ENCODE results near the gene ZNF808. TPM values are rescaled to one million over a fixed set of nuclear protein-coding genes. Genes with fewer than 3 reads are reported as not detected.

The ZNF808 gene
- total and polyA plus RNA-seq, 2 of the 13 experiments (the other 11 are each of a cell fraction or from before 2014, with no cell fraction given), result 3.0 to 7.4 TPM

DNA sequence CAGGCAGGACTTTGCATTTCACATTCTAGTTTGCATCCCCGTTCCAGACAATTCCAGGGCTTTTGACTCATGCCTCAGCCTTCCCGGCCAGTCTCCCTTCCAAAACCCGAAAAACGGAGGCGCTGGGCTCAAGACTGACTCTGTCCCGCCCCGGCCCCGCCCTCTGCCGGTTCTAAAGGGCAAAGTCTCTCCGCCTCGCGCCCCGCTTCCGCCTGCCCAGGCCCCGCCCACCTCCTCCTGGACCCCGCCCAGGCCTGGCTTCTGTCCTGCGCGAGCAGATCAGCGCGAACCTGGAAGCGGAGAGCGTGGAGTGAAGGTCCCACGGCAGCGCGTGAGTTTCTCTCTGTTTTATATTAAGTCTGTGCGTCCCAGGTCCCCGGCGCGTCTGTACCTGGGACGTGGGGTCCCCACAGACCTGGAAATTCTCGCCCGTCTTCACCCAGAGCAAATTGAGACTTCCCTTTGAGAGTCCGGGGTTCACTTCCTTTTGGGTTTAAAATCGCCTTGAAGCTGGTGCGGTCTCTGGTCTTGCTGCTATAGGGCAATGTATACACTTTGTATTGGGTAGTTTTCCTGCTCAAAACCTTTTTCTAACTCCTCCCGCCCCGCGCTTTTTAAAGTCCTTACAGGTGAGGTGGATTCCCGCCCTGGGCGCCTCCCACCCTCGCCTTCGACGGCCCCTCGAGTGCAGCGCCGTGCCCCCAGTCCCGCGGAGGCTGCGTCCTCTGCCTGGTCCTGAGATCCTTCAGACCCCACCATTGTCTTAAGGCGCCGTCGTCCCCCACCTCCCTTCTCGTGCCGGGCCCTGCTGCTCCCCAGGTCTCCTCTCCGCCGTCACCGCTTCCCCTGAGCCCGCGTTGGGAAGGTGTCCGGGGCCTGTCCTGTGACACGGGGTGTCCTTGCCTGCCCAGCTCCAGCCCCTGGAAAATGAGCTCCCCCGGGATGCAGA is 73.8 kb downstream of the ZNF808 start:
- FAIRE-seq, result no peak
- peak; percentile 74 for DNase-seq (ENCODE audit: low spot score)
- H2AFZ ChIP-seq (ENCODE audit: low read length), result no peak overlapping the region
- TSS peak; percentile 73 for BruUV-seq (replicated peaks)
- peak overlapping the region; percentile 41 to 73 (median 71); a peak in 5 of 6 replicates for H3K4me3 ChIP-seq (replicated peaks in 1 of 3; ENCODE audit: insufficient read depth in 1 of 3, low read depth in 2 of 3, low read length in 3 of 3)
- no peaks in the 10 kb centered on the region for H3K27me3 ChIP-seq (ENCODE audit: control insufficient read depth in 1 of 2, insufficient read depth in 2 of 2, low read length in 2 of 2)
- ChIA-PET POLR2A (interaction anchor here (0.8 kb wide), 1 partner anchor 87 kb away, joined by 3 read pairs; no protein-coding TSS in a partner anchor), CTCF (ENCODE audit: low intra/inter-chr PET ratio, low total read pairs) (no interaction called here)
- peak overlapping the region; percentile 82 for H3K27ac ChIP-seq (ENCODE audit: extremely low read length, insufficient read depth, low read length)
- peaks cover 45% of the 10 kb centered on the region for H3K9me3 ChIP-seq (ENCODE audit: low read length)
- H3K4me2 ChIP-seq (ENCODE audit: low read depth, low read length), result peak overlapping the region; percentile 74
- peak overlapping the region; percentile 73 for H3K9ac ChIP-seq (ENCODE audit: insufficient read depth, low read depth, low read length)
- WGBS (ENCODE audit: low lambda C conversion rate), result 39% methylated on average over 58 of the region's 62 CpGs
- no peaks in the 10 kb centered on the region for H4K20me1 ChIP-seq (ENCODE audit: insufficient read depth, low read length)
- in situ Hi-C loops (cut with HindIII; ENCODE audit: extremely low pct_ligation_motif_present, low pct_unique_long_range_greater_than_20kb), result no loop called here
- intact Hi-C loops (cut with micrococcal nuclease; ENCODE audit: unreplicated experiment), result loop anchor here (2.0 kb wide), 1 partner anchor 28 kb away; no protein-coding TSS in a partner anchor
- H3K79me2 ChIP-seq (ENCODE audit: insufficient read depth, low read length), result peaks cover 9% of the 10 kb centered on the region
- H3K36me3 ChIP-seq (replicated peaks in 1 of 2; ENCODE audit: control insufficient read depth in 1 of 2, insufficient read depth in 2 of 2, low read length in 2 of 2), result no peaks in the 10 kb centered on the region; a peak in 1 of 5 replicates
- ATAC-seq, result peak; percentile 95
- H3K4me1 ChIP-seq (ENCODE audit: insufficient read depth, low read length), result peaks cover 17% of the 10 kb centered on the region
- TF ChIP-seq ASH2L (IDR thresholded peaks at IDR 0.05; ENCODE audit: insufficient read length, low read depth, low read length) (peak; percentile 55), ZBTB2 (CRISPR knock-in tag; IDR thresholded peaks at IDR 0.05; ENCODE audit: low read depth) (peak; percentile 34; the same call in 1 of the 2 replicates), POLR2G (IDR thresholded peaks at IDR 0.05; ENCODE audit: low read depth, low read length) (peak; percentile 62), ELF1 (CRISPR knock-in tag; IDR thresholded peaks at IDR 0.05) (peak; percentile 84), MIER3 (CRISPR knock-in tag; IDR thresholded peaks at IDR 0.05; ENCODE audit: borderline replicate concordance) (0 out of 2 replicates have a peak, but pooled peaks have one; percentile 16), ZNF780A (CRISPR knock-in tag; IDR thresholded peaks at IDR 0.05) (no peak), SNAPC5 (CRISPR knock-in tag; IDR thresholded peaks at IDR 0.05; ENCODE audit: borderline replicate concordance) (no peak), HNF4A (CRISPR knock-in tag; IDR thresholded peaks at IDR 0.05) (peak; percentile 54), POLR2A (IDR thresholded peaks at IDR 0.05; ENCODE audit: insufficient read depth in 1 of 2, low read depth in 2 of 2, low read length in 2 of 2) (peak; percentile 64 to 68), LCORL (IDR thresholded peaks at IDR 0.05) (no peak), LCORL (CRISPR knock-in tag; IDR thresholded peaks at IDR 0.05) (peak; percentile 62; the same call in 1 of the 2 replicates), ZNF468 (CRISPR knock-in tag; IDR thresholded peaks at IDR 0.05) (no peak), NAIF1 (CRISPR knock-in tag; IDR thresholded peaks at IDR 0.05; ENCODE audit: borderline replicate concordance) (0 out of 2 replicates have a peak, but pooled peaks have one; percentile 48), ZNF605 (CRISPR knock-in tag; IDR thresholded peaks at IDR 0.05) (peak; percentile 59; the same call in 1 of the 2 replicates)
- TF ChIP-seq, protein P1, sequence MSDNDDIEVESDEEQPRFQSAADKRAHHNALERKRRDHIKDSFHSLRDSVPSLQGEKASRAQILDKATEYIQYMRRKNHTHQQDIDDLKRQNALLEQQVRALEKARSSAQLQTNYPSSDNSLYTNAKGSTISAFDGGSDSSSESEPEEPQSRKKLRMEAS (IDR thresholded peaks at IDR 0.05), result peak; percentile 32; the same call in 1 of the 2 replicates
- TF ChIP-seq, protein P2, sequence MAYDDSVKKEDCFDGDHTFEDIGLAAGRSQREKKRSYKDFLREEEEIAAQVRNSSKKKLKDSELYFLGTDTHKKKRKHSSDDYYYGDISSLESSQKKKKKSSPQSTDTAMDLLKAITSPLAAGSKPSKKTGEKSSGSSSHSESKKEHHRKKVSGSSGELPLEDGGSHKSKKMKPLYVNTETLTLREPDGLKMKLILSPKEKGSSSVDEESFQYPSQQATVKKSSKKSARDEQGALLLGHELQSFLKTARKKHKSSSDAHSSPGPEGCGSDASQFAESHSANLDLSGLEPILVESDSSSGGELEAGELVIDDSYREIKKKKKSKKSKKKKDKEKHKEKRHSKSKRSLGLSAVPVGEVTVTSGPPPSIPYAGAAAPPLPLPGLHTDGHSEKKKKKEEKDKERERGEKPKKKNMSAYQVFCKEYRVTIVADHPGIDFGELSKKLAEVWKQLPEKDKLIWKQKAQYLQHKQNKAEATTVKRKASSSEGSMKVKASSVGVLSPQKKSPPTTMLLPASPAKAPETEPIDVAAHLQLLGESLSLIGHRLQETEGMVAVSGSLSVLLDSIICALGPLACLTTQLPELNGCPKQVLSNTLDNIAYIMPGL (CRISPR knock-in tag; IDR thresholded peaks at IDR 0.05; ENCODE audit: borderline replicate concordance in 1 of 2, low read depth in 1 of 2), result 0 out of 4 replicates have a peak, but pooled peaks have one; percentile 28 to 49
- TF ChIP-seq, protein P3, sequence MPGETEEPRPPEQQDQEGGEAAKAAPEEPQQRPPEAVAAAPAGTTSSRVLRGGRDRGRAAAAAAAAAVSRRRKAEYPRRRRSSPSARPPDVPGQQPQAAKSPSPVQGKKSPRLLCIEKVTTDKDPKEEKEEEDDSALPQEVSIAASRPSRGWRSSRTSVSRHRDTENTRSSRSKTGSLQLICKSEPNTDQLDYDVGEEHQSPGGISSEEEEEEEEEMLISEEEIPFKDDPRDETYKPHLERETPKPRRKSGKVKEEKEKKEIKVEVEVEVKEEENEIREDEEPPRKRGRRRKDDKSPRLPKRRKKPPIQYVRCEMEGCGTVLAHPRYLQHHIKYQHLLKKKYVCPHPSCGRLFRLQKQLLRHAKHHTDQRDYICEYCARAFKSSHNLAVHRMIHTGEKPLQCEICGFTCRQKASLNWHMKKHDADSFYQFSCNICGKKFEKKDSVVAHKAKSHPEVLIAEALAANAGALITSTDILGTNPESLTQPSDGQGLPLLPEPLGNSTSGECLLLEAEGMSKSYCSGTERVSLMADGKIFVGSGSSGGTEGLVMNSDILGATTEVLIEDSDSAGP (CRISPR knock-in tag; IDR thresholded peaks at IDR 0.05; ENCODE audit: borderline replicate concordance), result peak; percentile 26; the same call in 1 of the 2 replicates
